ENCODE results near the gene DROSHA. TPM values are rescaled to one million over a fixed set of nuclear protein-coding genes. Genes with fewer than 3 reads are reported as not detected.
A peak's percentile ranks its signal among the peaks of the same experiment; 100 is the strongest.

The DROSHA gene
- total RNA-seq, 1 donor: 63.5 TPM

- DNase-seq (ENCODE audit: low read depth): no peak
- TF ChIP-seq CTCF (IDR thresholded peaks at IDR 0.05; ENCODE audit: insufficient read depth, low read length): no peak
Measured at GRCh38 chr5:31381299-31381698, 150.6 kb downstream of the DROSHA start.

GRCh38 chr5:31380049-31380448 lies 151.8 kb downstream of the DROSHA start:
- no peak for DNase-seq (ENCODE audit: low read depth)
- no peak overlapping the region for H3K4me3 ChIP-seq (ENCODE audit: low read depth, low read length)
- no peak for TF ChIP-seq CTCF (IDR thresholded peaks at IDR 0.05; ENCODE audit: insufficient read depth, low read length)

More at GRCh38 chr5:31381299-31381698, 150.6 kb downstream of the DROSHA start:
- no peak overlapping the region for H3K4me3 ChIP-seq (ENCODE audit: low read depth, low read length)

GRCh38 chr5:31378838-31379237 lies 153.1 kb downstream of the DROSHA start:
- DNase-seq (ENCODE audit: low read depth): peak; percentile 69
- no peak overlapping the region for H3K4me3 ChIP-seq (ENCODE audit: low read depth, low read length)
- TF ChIP-seq CTCF (IDR thresholded peaks at IDR 0.05; ENCODE audit: insufficient read depth, low read length): no peak

- no peak overlapping the region for H3K4me3 ChIP-seq (ENCODE audit: low read depth, low read length)
- TF ChIP-seq CTCF (IDR thresholded peaks at IDR 0.05; ENCODE audit: insufficient read depth, low read length): no peak
Measured at GRCh38 chr5:31378136-31378535, 153.8 kb downstream of the DROSHA start.

GRCh38 chr5:31377274-31377946 lies 154.5 kb downstream of the DROSHA start:
- no peak overlapping the region for H3K4me3 ChIP-seq (ENCODE audit: low read depth, low read length)
- no peak for DNase-seq (ENCODE audit: low read depth)
- TF ChIP-seq CTCF (IDR thresholded peaks at IDR 0.05; ENCODE audit: insufficient read depth, low read length): no peak

More at GRCh38 chr5:31378136-31378535, 153.8 kb downstream of the DROSHA start:
- no peak for DNase-seq (ENCODE audit: low read depth)

DNA sequence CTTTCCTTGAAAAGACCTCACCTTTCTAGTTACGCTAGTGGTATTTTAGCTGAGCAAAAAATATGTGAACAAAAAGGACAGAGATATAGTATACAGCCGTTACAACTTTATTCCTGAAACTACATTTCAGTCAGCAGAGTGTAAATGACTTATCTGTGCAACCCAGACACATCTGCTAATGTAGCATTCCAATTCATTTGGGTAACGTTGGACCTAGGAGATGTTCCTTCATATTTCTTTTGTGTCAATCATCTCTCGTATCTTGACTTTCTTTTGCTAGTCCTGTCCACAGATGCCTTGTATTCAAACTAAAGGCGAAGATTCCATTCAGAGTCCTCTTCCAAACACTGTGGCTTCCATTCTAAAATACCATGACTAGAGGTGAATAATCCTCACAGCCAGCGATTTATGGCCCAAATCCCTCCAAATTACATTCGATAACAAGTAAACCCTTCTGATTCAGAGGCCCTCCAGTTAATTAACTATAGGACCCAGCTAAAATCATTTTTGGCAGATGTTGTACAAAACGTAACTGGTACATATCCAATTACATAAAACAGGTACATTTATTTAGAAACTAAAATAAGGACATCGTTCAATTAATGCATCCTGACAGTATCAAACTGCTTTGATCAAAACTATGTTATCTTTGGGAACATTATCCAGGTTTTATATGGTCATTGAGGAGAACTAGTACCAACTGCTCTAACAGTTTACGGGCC lies 155.7 kb downstream of the DROSHA start:
- DNase-seq (ENCODE audit: low read depth): no peak
- no peak overlapping the region for H3K4me3 ChIP-seq (ENCODE audit: low read depth, low read length)
- TF ChIP-seq CTCF (IDR thresholded peaks at IDR 0.05; ENCODE audit: insufficient read depth, low read length): no peak

All from fibroblast of the aortic adventitia (primary cell).